Left forelimb (tissue), 1 donor: ENCODE measurements around the gene SMIM23.

Experiments used
- DNase-seq: peaks from one replicate; pipeline ENCODE4 v3.0.0-alpha.2; 2018; ENCODE audit warnings: low spot score

The SMIM23 gene

DNA sequence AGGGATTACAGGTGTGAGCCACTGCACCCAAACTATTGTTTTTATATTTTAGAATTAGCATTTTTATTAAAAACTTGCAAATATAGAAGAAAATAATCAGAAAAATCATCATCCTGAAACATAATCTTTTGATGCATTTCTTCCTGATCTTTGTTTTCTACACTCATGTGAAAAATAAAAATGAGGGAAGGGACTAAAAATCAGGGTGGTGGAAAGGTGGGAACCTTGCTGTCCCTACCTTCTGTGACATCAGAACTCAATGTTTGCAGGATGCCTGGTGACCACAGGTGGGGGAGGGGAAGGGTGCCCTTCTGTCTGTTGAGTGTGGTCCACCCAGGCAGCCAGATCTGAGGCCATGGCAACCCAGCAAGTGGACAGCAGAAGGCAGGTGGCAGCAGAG is at the start of gene SMIM23:
TSS of gene SMIM23 (plus strand) at position 301 of the 400 bp plus-strand sequence. CDS start at position 356, 55 bp downstream.
- no peak for DNase-seq

DNA sequence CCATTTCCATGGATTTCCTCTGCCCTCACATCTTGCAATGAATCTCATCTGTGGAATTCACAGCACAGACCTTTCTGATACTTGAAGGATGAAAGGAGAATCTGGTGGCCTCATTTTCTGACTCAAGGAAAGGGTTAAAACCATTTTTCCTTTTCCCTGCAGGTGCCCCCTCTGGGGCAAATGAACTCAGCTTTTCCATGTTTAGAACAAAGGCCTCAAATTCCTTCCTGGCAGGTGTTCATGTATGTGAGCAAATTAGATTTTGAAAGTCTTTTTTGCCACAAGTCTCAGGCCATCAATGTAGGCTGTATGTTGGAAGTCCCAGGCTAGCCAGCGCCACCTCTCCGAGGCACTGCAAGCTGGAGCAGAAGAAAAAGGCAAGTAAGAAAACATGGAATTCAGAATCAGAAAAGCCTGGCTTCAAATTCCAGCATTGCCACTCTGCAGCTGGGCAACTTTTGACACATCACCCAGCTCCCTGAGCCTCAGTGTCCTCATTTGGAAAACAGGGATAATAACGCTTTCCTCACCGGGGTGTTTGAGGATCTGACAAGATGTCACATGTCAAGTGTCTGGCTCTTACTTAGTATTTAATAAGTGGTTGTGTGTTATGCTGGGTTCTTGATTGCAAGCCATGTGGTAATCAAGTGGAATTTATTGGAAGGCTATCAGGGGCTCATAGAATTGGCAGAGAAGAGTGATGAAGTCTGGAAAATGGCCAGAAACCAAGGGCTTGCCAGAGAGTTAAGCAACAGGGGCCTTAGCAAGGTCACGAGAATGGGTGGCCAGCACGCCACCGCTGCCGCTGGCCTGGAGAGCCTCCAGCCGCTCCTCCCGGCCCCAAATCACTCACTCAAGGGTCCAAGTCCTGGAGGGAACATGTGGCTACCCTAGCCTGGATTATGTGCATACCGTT is 48.4 kb upstream of the SMIM23 start:
- DNase-seq, result no peak

DNA sequence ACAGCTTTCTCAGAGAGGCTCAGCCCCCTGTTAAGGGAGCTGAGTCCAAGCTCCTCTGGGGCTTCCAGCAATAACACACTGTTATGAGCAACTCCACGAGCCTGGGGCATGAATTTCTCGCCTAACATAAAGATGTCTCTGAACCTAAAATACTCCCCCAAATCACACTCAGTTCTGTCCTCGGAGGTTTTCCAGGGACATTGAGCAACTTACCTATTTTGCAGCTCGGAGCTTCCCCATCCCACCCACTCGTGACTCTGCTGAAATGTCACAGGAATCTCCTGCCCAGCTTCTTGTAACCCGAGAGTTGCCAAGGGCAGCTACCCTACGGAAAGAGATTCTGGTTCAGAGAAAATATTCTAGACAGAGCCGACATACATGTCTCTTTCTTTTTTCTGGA is 47.1 kb upstream of the SMIM23 start:
- no peak for DNase-seq

DNA sequence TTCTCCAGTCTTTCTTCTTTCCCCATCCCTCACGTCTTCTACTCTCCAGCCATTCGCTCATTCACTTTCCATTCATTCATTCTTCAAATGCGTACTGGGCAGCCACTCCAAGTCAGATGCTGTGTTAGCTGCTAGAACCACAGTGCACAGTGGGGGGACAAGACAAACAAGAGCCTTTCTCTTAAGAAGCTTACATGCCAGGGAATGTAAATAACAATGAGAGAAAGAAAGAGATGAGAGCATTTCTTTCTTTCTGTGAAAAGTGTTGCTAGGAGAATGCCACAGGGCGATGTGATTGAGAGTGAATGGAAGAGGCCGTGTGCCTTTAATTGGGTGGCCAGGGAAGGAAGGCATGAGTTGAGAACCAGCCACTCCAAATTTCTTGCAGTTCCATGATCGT is 46.3 kb upstream of the SMIM23 start:
- no peak for DNase-seq

DNA sequence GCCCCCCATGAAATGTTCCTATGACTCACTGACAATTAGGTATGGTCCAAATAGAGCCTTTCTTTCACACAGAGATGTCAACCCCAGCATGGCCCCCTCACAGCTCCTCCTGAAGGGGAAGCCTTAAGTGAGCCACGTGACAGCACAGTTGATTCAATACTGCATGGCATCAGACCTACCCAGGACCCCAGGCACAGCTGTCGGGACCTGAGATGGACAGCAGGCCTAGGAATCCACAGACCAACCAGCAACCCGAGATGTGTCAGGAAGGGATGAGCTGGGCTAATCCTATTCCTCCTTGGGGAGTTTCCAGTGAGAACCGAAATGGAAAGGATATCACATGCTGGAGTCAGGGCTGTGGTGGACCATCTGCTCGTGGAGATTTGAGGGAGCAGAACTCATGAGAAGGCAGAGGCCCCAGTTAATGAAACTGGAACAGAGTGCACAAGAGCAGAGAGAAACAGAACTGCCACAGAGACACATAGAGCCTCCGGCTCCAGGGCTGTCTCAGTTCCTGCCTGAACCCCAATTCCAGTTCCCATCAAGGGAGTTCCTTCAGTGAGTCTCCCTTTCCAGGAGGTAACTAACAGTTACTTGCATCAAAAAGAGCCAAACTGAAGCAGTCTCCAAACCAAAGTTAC is 42.1 kb upstream of the SMIM23 start:
- DNase-seq, result no peak

DNA sequence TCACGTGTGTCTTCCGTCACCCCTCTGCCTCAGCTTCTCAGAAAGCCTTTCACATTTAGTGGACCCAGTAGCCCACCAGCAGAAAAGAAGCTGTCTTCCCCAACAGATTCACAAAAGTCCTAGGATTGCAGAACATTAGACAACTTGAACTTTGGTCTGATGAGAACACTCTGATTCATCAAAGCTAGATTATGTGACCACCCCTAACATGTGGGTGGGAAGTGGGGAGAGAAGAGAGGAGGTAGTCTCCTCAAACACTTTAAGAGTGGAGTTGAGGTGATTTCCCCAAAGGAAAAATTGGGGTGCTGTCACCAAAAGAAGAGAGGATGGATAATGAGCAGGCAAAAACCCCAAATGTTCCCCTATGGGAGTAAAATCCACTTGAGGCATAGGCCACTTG is 41.4 kb upstream of the SMIM23 start:
- DNase-seq, result no peak

DNA sequence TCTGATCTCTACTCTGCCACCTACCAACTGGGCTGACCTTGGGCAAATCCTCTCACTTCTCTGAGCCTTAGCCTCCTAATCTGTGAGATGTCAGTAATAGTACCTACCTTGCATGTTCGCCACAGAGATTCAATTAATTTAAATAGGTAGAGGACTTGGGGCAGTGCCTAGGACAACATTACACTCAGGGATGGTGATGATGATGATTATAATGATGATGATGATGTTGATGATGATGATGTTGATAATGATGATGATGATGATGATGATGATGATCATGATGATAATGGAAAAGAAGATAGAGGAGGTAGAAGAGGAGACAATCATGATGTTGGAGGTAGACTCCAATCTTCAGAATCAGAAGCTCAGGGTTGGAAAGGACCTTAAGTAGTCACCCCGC is 40.7 kb upstream of the SMIM23 start:
- DNase-seq, result no peak

DNA sequence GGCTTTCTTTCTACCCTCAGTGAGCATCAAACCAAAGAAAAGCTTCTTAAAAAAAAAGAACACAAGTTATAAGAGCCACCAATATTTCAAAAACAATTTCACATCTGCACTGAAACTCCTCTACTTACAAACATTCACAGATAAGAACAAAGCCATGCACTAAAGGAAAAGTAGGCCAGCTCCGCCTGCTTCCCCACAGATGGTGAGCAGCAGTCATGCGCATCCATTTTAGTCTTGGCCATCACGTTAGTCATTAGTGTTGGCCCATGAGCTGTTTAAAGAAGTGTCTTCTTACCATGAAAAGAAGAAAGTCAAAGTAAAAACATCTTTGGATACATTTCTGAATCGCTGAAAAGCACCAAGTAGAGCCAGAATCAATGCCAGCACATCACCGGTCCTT is 40.0 kb upstream of the SMIM23 start:
- no peak for DNase-seq

DNA sequence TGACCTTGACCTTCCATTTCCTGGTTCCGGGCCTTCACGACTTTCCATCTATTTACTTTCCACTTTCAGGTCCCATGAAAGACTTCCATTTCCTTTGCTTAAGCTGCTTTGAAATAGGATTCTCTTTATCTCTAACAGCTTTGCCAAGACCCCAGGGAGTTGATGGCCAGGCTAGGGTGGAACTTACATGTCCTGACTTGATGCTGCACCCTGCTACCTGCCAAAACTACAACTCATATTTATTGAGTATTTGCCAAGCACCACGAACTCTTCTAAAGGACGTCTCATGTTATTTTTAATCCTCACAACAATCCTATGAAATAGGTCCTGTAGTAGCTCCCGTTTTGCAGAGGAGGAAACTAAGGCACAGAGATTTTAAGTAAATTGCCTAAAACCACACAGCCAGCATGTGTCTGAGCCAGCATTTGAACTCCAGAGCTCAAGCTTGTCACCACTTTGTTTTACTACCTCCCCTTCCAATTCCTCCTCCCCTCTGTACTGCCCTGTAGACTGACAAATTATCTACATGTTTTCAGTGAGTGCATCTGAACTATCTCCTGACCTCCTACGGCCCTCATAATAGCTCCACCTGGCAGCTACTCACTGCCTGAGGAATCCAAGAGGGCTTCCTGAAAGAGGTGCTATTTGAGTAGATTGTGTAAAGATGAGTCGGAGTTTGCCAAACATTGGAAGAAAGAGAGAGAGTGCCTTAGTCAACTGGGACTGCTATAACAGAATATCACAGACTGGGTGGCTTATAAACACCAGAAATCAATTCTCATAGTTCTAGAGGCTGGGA is 38.4 kb upstream of the SMIM23 start:
- no peak for DNase-seq

DNA sequence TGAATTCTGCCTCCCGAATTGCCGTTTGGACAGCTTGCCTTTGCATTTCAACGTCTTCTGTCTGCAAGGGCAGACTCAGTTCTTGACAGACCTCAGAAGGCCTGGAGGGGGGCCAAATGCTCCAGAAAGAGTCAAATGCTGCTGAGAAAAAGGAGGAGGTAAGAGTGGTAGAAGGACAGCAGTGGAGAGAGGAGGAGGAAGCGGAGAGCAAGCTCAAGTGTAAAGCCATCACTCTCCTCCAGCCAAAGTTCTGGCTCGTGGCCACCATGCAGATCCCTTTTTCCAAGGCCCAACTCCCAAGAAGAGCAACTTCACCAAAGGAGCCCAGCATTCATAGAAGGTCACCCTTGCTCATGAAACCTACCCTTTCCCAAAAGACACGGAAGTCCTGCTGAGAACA is 36.9 kb upstream of the SMIM23 start:
- no peak for DNase-seq

DNA sequence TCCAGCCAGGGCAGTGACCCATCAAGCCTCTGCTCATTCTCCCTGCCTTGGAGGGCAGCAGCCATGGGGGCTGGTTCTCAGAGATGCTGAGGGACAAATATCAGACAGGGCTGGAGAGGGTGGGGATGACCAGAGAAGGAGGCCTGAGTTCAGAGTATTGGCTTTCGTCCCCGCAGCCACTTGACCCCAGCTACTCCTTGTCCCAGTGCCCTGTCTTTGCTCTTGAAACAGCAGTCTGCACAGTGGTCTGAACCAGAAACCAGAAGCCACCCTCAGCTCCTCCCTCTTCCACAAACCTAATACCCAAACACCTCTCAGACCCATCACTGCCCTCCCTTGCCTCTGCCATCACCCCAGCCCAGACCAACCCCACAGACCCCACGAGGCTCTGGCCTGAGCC is 36.3 kb upstream of the SMIM23 start:
- DNase-seq, result no peak

DNA sequence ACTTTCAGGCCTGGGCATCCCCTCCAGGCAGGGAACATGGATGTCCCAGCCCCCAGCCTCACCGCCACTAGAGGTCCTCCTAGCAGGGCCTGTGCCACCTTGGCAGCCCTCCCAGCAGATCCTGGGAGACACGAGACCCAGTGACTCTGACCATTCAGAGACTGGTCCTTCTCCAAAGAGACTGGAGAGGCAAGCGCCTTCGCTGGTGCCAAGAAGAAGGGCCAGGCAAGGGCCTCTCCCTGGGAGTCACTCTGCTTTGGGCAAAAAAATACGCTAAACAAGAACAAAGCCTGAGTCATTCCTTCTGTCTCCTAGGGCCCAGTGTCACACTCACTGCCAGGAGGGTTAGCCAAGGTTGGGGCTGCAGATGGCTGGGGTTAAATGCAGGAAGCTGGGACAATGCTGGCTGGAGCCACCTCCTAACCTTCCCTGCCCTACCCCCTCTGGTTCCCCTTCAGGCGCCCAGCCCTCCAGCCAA is 35.3 kb upstream of the SMIM23 start:
- no peak for DNase-seq

DNA sequence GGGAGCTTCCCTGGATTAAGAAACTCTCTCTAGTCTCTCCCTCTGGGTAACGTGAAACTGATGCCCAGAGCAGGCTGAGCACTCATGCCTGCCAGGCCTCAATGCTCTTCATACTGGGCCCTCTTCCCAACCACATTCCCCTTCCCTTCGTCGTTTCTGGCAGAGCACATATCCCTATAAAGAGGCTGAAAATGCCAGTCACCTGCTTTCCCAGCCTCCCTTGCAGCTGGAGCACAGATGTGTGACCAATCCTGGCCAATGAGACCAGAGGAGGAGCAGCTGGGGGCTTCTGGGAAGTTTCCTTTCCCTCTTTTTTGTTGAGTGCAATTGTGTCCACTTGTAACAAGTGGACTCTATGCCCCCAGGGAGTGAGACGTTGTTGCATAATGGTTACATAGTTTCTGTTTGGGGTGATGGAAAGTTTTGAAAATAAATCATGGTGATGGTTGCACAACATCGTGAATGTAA is 30.2 kb upstream of the SMIM23 start:
- DNase-seq, result no peak

DNA sequence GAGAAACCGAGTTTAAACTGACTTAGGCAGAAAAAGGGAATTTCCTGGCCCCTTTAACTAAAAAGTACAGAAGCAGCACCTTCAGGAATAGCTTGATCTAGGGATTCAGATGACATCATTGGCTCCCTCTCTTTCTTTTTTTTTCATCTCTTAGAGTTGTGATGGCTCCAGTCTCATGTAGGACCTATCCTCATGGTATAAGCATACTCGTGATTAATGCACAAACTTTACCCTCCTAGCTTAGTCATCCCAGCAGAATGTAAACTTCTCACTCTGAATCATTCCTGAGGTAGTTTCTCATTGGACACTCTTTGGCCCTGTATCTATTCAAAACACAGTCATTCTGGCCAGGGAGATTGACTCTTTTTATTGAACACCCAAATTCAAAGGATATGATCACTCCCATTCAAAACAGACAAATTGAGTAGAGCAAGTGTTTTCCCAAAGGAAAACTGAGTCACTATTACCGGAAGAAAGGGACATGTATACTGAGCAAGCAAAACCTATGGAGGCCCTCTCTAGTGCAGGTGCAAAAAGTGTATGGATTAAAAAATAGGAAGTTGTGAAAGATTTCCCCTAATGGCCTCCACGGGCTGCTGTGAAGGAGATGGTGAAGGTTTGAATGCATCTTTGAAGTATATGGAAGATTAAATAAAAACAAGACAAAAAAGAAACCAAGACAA is 27.6 kb upstream of the SMIM23 start:
- DNase-seq, result no peak

DNA sequence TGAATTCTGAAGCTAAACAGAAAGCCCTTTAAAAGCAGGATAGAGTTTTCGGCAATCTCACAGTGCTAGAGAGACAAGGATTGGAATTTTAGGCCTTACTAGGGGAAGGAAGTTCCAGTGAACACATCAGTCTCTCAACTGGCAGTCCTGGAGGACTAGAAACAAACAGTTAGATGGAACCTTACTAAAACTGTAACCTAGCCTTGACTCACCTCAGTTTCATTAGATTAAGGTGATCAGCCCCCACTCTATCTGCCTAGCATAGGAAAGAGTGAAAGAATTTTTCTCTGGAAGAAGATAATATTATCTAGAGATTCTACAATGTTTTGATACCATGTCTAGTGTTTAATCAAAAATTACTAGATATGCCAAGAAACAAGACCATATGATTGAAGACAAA is 25.8 kb upstream of the SMIM23 start:
- no peak for DNase-seq

DNA sequence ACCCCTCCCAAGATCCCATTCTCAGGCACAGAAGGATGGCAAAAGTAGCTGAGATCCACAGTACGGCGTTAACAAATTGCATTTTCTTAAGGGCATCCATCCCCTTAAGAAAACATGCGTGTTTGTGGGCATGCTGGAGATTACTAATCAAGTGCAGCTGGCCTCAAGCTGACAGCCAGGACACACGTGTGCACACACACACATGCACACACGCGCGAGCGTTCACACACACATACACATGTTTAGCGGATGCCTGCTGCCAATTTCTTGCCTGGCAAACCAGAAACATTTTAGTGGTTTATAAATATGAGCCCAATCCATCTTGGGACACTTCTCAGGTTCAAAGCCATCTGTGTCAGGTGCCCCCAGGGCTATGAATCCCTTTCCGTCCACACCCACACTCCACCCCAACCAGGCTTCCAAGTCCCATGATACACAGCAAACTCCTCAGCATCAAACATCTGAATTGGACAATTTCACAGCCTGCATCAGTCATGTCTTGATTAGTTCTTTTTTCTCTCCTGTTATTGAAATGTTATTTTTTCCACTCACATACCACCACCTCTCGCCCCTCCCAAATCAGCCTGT is 23.5 kb upstream of the SMIM23 start:
- DNase-seq, result no peak

DNA sequence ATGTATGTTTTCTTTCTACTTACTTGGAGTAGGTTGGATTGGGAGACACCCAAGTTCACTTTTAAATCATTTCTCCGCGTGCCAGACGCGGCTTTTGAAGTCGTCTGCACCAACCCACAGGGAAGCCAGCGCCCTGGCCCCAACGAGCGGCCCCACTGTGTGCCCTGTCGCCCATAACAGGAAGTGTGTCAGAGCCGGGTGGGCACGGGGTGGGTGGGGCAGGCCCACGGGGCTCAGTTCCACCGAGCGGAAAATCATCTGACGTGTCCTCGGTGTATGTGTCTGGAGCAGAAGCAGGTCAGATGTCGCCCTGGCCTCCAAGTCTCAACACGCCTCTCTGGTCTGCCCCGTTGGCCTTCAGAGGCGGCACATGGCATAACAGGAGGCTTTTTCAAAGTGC is 22.7 kb upstream of the SMIM23 start:
- DNase-seq, result peak; percentile 64

DNA sequence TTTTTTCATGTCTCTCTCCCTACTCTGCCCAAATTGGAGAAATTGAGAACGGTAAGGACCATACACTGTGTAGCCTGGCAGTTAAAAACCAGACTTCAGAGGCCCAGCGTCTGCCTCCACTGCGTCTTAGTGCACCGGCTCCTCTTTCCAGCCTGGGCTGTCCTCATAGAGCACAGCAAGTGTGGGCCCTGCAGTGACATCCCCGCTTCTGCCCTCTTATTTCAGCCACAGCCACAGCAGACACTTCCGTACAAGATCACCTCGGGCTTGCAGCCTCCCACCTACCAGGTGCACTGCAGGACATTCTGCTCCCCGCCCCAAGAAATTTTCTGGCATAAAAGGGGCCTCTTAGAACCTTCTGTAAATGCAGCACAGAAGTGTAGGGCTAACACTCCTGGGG is 21.4 kb upstream of the SMIM23 start:
- no peak for DNase-seq

DNA sequence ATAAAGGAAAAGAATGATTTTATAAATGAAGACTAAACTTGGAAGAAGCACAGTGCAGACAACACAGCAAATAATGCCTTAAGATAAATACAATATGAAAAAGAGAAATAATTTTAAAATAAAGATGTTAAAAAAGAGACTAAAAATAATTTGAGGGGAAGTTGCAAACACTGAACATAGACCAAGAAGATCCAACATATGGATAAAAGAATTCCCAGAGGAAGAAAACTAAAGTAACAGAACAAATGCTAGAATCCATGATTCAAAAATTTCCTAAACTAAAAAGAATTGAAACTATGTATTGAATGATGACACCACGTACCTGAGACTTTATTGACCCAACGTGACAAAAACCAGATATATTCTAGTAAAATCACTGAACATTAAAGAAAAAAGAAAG is 18.7 kb upstream of the SMIM23 start:
- no peak for DNase-seq

DNA sequence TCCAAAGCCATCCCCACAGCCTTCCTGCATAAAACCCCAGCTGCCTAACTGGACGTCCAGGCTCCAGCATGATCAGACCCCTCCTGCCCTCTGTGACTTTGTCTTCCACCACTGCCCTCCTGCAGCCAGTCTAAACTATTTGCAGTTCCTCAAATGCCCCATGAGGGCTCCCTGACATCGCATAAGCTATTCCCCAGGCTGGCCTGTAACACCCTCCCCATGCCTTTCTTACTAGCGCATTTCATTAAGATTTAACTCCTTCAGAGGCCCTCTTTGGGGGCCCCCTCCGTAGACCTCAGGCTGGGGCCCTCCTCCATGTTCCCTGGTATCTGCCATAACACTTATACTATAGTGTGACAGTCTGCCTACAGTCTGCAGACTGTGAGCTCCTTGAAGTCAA is 15.5 kb upstream of the SMIM23 start:
- DNase-seq, result peak; percentile 30

DNA sequence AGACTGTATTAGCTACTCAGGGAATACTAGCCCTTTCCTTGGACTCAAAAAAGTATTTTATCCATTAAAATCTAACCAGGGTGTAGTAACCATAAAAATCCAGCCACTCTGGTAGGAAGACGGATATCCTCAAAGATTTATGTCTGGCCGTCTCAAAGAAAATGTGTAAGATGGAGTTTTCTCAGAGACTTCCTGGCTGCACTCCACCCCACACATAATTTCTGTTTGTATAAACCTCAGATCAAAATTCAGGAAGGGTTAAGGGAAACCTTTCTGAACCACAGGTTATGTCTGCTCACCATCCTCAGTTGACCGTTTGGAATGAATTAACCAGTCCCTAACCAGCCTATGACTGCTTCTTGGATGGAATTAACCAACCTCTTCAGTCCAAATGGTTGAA is 13.8 kb upstream of the SMIM23 start:
- DNase-seq, result peak; percentile 37

DNA sequence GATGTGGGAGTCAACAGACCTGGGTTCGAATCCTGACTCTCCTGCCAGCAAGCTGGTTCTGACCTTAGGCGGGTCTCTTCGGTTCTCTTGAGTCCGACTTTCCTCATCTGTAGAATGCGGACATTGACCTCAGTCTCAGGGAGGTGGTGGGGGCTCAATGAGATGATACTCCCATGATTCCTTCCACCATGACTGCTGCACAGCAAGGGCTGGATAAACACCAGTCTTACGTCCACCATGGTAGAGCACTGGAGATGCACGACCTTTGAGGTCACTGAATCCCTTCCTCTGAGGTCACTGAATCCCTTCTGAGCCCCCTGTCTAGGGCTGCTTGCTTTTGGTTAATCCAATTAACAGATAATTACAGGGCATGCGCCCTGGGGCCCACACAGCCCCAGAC is 12.5 kb upstream of the SMIM23 start:
- no peak for DNase-seq
